ENCODE measurements around the gene PRKAG2. TPM values are rescaled to one million over a fixed set of nuclear protein-coding genes. Genes with fewer than 3 reads are reported as not detected.

Gene PRKAG2
- total and polyA plus RNA-seq, 2 of the 8 experiments (the other 6 are each of a cell fraction or from before 2014, with no cell fraction given) = 7.5 to 18.1 TPM

DNA sequence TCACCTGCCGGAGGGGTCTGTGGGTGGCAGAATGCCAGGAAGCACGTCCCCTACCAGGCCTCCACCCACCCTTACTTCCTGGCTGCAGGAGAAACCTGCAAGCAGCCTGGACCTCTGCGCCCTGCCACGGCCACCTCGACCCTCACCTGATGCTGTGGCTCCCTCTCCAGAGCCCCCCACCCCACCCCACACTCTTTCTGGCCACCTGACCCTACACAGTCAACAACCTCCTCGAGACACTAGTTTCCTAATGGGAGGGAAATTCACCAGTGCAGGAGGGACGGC, 91.3 kb downstream of the PRKAG2 start:
- H3K79me2 ChIP-seq (ENCODE audit: control insufficient read depth in 1 of 2, insufficient read depth in 2 of 2, low read length in 2 of 2) = no peaks in the 10 kb centered on the region
- H2AFZ ChIP-seq (ENCODE audit: low read length) = no peak overlapping the region
- H3K4me2 ChIP-seq (ENCODE audit: insufficient read depth in 1 of 2, low read depth in 2 of 2, low read length in 2 of 2) = no peak overlapping the region
- H2BK5ac ChIP-seq (ENCODE audit: low read depth, low read length) = no peak overlapping the region
- no peak overlapping the region for H2BK120ac ChIP-seq (replicated peaks; ENCODE audit: low read depth, low read length)
- no peaks in the 10 kb centered on the region for H3K9me3 ChIP-seq (ENCODE audit: insufficient read depth in 2 of 2, low read depth in 1 of 2, low read length in 1 of 2)
- no peak overlapping the region for H2BK12ac ChIP-seq (ENCODE audit: low read depth, low read length)
- H3K23ac ChIP-seq (ENCODE audit: insufficient read length) = no peak overlapping the region
- no peak overlapping the region for H2BK20ac ChIP-seq (ENCODE audit: low read length)
- POLR2A ChIA-PET (ENCODE audit: partially characterized antibody) = no interaction called here
- WGBS, 2 experiments (ENCODE audit: extremely low coverage in 1 of 2, insufficient coverage in 1 of 2, insufficient read length in 1 of 2, insufficient replicate concordance in 2 of 2, low coverage in 1 of 2, low lambda C conversion rate in 2 of 2, missing lambda C conversion rate in 1 of 2) = 69% methylated on average over 4 of the region's 7 CpGs; no CpG with 5 or more reads in 1 of the 2 experiments
- no peaks in the 10 kb centered on the region for H4K20me1 ChIP-seq (replicated peaks in 1 of 2; ENCODE audit: control insufficient read depth in 1 of 2, insufficient read depth in 2 of 2, low read length in 2 of 2)
- no peak overlapping the region for H3K14ac ChIP-seq (ENCODE audit: insufficient read length)
- no peak overlapping the region for H3K56ac ChIP-seq (replicated peaks; ENCODE audit: insufficient read length, low read depth, low read length)
- DNase-seq (ENCODE audit: low read depth in 1 of 2, low spot score in 2 of 2) (no peak), FAIRE-seq (no peak)
- no peak overlapping the region for H4K91ac ChIP-seq (replicated peaks; ENCODE audit: insufficient read length, low read length)
- H3K27ac ChIP-seq (ENCODE audit: low read depth, low read length) = no peak overlapping the region
- H3K4me1 ChIP-seq (replicated peaks in 1 of 4; ENCODE audit: control insufficient read depth in 3 of 4, insufficient read depth in 4 of 4, low read length in 3 of 4) = peaks cover 0 to 4% (median 1%) of the 10 kb centered on the region in 4 experiments; a peak in 2 of 7 replicates
- H3K4me3 ChIP-seq (ENCODE audit: extremely low read depth in 1 of 4, insufficient read depth in 2 of 4, low read depth in 3 of 4, low read length in 4 of 4) = no peak overlapping the region
- no peak overlapping the region for H2AK5ac ChIP-seq (ENCODE audit: low read depth, low read length)
- peaks cover 3% of the 10 kb centered on the region for H3K23me2 ChIP-seq (ENCODE audit: low read depth, low read length)
- CTCF ChIA-PET (ENCODE audit: partially characterized antibody) = interaction anchor here (0.7 to 1.4 kb wide), 5 partner anchors 9 to 406 kb away, joined by 3 to 5 read pairs (median 4); no protein-coding TSS in a partner anchor
- H4K8ac ChIP-seq (ENCODE audit: extremely low read depth, insufficient read depth, low read length) = no peak overlapping the region
- H4K5ac ChIP-seq (ENCODE audit: insufficient read length, low read depth, low read length) = no peak overlapping the region
- H3K36me3 ChIP-seq (ENCODE audit: control insufficient read depth in 2 of 4, insufficient read depth in 4 of 4, low read length in 3 of 4) = no peaks in the 10 kb centered on the region
- H2BK15ac ChIP-seq (ENCODE audit: low read length) = no peak overlapping the region
- no peak overlapping the region for H3K4ac ChIP-seq (replicated peaks; ENCODE audit: insufficient read length, low read depth, low read length)
- H3K79me1 ChIP-seq (ENCODE audit: low read depth, low read length) = no peaks in the 10 kb centered on the region
- peaks cover 0 to 6% (median 3%) of the 10 kb centered on the region in 4 experiments; a peak in 3 of 7 replicates for H3K27me3 ChIP-seq (replicated peaks in 1 of 4; ENCODE audit: control insufficient read depth in 3 of 4, extremely low read depth in 1 of 4, insufficient read depth in 3 of 4, low read length in 3 of 4)
- H3K18ac ChIP-seq (ENCODE audit: extremely low read depth, low read length) = no peak overlapping the region
- no peak overlapping the region for H3K9ac ChIP-seq (replicated peaks in 1 of 4; ENCODE audit: extremely low read depth in 1 of 4, low read depth in 3 of 4, low read length in 3 of 4)
- TF ChIP-seq, protein P1, sequence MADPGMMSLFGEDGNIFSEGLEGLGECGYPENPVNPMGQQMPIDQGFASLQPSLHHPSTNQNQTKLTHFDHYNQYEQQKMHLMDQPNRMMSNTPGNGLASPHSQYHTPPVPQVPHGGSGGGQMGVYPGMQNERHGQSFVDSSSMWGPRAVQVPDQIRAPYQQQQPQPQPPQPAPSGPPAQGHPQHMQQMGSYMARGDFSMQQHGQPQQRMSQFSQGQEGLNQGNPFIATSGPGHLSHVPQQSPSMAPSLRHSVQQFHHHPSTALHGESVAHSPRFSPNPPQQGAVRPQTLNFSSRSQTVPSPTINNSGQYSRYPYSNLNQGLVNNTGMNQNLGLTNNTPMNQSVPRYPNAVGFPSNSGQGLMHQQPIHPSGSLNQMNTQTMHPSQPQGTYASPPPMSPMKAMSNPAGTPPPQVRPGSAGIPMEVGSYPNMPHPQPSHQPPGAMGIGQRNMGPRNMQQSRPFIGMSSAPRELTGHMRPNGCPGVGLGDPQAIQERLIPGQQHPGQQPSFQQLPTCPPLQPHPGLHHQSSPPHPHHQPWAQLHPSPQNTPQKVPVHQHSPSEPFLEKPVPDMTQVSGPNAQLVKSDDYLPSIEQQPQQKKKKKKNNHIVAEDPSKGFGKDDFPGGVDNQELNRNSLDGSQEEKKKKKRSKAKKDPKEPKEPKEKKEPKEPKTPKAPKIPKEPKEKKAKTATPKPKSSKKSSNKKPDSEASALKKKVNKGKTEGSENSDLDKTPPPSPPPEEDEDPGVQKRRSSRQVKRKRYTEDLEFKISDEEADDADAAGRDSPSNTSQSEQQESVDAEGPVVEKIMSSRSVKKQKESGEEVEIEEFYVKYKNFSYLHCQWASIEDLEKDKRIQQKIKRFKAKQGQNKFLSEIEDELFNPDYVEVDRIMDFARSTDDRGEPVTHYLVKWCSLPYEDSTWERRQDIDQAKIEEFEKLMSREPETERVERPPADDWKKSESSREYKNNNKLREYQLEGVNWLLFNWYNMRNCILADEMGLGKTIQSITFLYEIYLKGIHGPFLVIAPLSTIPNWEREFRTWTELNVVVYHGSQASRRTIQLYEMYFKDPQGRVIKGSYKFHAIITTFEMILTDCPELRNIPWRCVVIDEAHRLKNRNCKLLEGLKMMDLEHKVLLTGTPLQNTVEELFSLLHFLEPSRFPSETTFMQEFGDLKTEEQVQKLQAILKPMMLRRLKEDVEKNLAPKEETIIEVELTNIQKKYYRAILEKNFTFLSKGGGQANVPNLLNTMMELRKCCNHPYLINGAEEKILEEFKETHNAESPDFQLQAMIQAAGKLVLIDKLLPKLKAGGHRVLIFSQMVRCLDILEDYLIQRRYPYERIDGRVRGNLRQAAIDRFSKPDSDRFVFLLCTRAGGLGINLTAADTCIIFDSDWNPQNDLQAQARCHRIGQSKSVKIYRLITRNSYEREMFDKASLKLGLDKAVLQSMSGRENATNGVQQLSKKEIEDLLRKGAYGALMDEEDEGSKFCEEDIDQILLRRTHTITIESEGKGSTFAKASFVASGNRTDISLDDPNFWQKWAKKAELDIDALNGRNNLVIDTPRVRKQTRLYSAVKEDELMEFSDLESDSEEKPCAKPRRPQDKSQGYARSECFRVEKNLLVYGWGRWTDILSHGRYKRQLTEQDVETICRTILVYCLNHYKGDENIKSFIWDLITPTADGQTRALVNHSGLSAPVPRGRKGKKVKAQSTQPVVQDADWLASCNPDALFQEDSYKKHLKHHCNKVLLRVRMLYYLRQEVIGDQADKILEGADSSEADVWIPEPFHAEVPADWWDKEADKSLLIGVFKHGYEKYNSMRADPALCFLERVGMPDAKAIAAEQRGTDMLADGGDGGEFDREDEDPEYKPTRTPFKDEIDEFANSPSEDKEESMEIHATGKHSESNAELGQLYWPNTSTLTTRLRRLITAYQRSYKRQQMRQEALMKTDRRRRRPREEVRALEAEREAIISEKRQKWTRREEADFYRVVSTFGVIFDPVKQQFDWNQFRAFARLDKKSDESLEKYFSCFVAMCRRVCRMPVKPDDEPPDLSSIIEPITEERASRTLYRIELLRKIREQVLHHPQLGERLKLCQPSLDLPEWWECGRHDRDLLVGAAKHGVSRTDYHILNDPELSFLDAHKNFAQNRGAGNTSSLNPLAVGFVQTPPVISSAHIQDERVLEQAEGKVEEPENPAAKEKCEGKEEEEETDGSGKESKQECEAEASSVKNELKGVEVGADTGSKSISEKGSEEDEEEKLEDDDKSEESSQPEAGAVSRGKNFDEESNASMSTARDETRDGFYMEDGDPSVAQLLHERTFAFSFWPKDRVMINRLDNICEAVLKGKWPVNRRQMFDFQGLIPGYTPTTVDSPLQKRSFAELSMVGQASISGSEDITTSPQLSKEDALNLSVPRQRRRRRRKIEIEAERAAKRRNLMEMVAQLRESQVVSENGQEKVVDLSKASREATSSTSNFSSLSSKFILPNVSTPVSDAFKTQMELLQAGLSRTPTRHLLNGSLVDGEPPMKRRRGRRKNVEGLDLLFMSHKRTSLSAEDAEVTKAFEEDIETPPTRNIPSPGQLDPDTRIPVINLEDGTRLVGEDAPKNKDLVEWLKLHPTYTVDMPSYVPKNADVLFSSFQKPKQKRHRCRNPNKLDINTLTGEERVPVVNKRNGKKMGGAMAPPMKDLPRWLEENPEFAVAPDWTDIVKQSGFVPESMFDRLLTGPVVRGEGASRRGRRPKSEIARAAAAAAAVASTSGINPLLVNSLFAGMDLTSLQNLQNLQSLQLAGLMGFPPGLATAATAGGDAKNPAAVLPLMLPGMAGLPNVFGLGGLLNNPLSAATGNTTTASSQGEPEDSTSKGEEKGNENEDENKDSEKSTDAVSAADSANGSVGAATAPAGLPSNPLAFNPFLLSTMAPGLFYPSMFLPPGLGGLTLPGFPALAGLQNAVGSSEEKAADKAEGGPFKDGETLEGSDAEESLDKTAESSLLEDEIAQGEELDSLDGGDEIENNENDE (IDR thresholded peaks at IDR 0.05; ENCODE audit: insufficient replicate concordance, low read length) = no peak

Data from H1 (cell line).